Stimulated activated CD8-positive, alpha-beta memory T cell treated with anti-CD3 and anti-CD28 coated beads, Interleukin-7, amount 100 ng/mL, for 1 hour (primary cell): ENCODE data around the gene MAST2.
A peak's percentile ranks its signal among the peaks of the same experiment; 100 is the strongest.

Experiments used
- DNase-seq, 2 donors: peaks; one replicate each; pipeline ENCODE4 v3.0.0-alpha.2; 2020; ENCODE audit warnings: low read depth in 2 of 2

Gene MAST2

DNA sequence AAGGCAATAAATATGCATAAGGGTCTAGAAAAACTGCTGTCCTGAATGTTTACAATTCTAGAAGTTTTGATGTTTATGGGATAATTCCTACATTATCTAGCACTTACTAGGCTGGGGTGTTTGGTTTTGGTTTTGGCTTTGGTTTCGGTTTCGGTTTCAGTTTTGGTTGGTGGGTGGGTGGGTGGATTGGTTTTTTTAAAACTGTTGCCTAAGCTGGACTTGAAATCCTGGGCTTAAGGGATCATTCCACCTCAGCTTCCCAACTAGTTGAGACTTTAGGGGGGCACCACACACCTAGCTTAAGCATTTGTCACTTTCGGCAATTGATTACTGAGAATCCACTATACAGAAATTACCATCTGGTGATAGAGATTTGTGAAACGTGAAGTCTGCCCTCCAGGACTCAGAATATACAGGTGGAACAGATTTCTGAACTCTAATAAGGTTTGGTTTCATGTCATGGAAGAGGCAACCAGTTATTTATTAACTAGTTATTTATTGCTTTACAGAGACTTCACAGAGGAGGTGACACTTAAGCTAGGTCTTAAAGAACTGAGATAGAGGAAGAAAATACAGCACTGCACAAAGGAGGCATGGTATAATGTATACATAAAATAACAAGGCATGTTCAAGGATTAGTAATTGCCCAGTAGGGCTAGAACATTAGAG, 259.4 kb downstream of the MAST2 start:
- peak in 1 of 2 donors; percentile 2 for DNase-seq

DNA sequence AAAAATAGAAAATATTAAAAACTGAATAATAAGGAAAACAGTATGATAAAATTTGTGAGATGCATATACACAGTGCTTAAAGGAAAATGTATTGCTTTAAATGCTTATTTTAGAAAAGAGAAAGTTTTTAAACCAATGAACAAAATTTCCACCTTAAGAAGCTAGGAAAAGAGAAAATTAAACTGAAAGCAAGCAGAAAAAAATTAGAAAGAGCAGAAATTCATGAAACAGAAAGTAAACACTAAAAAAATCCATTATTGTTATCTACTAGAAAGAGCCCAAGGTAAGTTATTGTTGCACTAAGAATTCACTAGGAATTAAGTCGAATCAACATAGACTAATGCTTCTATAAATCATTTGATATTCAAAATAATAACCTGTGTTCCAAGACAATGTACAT, 261.3 kb downstream of the MAST2 start:
- no peak for DNase-seq

DNA sequence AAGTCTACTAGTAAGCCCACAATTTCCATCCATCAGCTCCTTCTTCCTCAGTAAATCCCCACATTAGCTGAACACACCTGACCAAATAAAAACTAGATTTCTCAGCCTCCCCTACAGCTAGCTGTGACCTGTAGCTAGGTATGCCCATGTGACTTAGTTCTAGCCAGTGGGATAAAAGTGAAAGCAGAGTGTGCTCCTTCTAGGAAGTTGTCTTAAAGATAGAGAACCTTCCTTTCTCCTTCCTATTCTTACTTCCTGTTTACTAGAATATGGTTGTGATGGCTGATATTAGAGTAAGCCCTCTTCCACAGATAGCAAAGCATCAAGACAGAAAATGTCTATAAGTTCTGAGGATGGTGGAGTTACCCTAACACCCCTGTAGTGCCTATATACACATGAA, 262.0 kb downstream of the MAST2 start:
- no peak for DNase-seq

DNA sequence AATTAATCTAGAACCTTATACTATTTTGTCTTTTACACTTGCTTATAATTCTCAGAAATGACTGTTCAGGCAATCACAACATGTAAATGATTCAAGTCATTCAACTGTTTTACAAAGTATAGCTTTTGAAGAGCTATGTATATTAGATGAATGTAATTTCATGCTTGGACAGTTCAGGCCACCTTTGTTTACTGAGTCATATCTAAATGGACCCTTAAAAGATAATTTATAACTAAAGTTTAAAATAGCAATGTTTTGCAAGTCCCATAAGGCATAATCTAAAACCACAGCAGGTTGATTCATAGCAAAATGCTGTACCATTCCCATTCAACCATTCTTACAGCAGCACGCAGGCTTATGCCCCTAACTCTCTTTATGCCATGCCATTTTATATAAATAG, 264.2 kb downstream of the MAST2 start:
- no peak for DNase-seq

DNA sequence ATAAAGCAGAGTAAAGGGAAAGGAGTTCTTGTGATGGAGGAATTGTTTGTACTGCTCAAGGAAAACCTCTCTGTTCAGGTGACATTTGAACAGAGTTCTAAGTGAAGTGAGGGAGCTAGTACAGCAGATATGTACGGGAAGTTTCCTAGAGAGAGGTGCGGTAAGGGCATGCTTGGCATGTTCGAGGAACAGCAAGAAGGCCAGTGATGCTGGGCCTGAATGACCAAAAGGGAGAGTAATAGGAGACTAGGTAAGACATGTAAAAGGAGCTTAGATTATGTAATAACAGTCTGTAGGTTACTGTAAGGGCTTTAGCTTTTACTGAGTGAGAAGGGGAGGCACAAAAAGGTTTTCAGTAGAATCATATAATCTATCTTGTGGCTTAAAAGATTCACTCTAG, 265.1 kb downstream of the MAST2 start:
- DNase-seq = no peak

DNA sequence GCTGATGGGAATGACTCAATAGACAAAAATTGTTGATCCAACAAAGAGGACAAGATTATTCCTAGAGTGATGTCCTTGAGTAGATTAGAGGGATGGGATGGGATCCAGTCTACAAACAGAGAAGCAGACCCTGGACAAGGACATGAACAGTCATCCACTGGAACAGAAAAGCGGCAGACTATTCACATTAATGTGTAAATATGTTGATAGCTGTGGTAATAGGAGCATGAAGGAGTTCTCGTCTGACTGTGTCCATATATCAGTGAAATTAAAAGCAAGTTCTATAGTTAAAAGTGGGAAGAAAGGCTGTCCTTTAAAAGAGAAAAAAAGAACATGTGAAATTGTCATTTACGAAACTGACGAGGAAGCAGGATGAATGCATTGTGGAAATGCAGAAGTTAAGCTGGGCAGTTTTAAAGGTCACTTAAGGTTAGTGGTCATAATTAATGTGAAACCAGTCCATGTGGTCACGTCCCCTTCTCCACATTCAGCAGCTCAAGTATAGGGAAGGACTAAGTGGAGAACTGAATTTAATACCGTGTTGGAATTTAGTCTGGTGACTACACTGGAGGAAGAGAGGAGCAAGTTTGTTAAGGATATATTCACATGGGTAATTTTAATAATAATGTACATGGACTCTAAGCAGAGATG, 266.9 kb downstream of the MAST2 start:
- DNase-seq = no peak

DNA sequence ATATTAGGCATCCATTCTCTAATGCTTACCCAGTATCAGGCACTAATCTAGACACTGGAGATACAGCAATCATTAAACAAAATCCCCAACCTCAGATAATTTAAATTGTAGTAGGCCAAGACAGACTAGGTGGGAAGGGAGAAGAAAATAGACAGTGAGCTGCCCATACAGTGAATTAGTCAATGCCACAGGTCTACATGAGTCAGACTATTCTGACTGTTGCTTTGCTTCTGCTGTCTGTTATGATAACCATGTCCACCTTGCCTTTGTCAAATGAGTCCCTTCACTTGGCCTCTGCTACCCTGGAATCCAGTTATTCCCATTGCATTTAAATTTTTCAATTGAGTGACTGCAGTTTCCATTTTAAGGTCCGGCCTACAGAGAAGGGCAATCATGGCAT, 269.6 kb downstream of the MAST2 start:
- no peak for DNase-seq

DNA sequence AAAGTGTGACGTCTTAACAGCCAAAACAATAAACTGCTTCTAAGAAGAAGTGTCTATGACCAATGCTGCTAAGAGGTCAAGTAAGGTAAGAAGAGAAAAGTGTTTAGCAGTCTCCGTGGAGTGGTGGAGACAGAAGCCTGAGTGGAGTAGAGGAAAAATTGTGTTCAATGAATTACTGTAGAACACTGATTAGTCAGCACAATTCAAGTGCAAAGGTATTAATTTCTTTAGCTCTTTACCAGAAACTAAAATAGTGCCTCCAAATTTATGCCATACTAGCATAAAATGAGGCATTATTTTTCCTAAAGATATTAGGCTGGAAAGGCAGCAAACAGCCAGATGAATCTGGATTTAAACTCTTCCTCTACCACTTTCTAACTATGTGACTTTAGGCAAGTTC, 272.9 kb downstream of the MAST2 start:
- no peak for DNase-seq

DNA sequence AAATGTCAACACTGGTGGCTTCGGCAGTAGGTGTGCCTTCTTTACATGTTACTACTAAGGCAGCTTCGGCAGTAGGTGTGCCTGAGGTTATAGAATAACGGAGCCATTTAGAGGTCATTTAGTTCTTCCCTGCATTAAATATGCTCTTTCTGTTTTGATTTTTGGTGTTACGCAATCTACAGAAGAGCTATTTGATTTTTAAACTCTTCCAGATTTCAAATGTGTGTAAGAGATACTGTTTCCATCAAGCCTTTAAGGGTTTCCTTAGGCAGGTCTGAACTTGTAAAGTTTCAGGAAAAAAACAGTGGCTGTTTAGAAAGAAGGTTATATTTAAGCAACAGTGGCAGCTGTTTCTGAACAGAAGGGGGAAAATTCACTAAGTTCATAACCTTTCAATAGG, 274.2 kb downstream of the MAST2 start:
- DNase-seq = no peak

DNA sequence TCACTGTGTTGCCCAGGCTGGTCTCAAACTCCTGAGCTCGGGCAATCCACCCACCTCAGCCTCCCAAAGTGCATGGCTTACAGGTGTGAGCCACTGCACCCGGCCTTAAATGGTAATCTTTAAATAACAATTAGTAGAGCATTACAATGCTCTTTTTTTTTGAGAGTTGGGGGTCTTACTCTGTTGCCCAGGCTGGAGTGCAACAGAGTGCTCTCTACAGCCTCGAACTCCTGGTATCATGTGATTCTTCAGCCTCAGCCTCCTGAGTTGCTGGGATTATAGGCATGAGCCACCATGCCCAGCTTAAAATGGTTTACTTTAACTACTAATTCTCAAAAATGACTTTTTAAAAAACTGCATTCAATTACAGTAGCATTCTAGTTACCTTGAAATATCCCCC, 276.8 kb downstream of the MAST2 start:
- no peak for DNase-seq

DNA sequence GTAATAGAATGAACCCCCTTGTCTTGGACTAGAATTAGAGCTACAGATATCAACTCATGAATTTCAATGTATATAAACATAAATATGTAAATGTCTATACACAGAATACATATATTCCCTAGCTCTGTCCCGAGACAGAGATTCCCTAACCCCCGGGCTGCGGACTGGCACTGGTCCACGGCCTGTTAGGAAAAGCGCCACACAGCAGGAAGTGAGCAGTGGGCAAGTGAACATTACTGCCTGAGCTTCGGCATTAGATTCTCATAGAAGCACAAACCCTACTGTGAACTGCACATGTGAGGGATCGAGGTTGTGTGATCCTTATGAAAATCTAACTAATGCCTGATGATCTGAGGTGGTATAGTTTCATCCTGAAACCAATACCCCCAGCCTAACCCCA, 277.8 kb downstream of the MAST2 start:
- no peak for DNase-seq

DNA sequence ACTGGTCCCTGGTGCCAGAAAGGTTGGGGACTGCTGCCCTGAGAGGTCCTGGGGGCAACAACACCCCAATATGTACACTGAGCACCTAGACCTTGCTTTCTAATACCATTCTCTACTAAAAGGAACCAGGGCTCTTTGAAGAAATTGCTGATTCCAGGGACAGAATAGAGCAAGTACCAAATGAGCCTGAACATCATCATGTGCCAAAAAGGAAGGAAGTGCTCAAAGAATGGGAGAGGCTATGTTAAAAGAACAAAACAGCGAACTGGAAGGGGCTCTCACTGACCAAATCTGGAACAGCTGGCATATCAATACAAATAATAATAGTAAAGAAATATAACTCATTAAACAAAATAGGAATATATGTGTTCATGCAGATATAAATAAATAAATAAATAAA, 278.2 kb downstream of the MAST2 start:
- DNase-seq = no peak

DNA sequence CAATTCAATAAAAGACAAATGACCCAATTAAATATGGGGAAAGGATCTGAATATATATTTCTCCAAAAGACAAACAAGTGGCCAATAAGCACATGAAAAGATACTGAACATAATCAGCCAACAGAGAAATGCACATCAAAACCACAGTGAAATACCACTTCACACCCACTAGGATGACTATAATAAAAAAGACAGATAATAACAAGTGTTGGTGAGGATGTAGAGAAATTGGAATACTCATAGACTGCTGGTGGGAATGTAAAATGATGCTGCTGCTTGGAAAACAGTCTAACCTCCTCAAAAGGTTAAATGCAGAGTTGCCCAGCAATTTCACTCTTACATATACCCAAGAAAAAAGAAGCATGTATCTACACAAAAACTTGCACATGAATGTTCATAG, 280.2 kb downstream of the MAST2 start:
- no peak for DNase-seq

DNA sequence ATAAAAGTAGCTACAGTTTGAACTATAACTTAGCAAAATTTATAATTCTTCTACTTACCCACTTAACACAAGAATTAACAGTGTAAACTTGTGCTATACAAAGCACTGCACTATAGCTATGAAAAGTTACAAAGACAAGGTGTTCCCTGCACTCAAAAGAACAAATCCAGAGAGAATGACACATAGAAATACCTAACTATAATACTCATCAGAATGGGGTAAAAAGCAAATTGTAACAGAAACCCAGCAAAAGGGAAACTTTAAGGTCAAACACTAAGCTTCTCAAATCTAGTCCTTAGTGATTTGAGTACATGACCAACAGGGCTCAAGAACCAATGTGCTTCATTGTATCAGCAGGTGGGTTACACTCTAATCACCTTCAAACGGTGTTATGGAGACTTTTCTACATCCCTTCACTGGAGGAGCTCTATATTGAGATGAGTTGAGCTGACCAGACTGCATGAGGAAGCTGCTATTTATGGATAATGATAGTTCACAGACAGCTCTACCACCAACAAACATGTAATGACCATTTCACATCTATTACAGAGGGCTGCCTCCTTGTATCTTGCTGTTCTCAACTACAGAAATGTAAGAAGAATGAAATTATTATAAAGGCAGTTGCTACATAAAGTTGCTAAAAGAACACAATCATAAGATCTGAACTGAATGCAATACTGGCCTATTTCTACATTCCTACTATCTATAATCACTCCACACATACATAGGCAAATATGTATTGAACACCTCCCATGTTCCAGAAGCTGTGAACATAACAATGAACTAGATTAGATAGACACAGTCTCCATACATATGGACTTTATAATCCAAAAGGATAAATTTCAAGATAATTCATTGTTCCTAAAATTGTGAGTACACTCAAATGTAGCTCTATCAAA, 281.4 kb downstream of the MAST2 start:
- DNase-seq = no peak
